Activated CD8-positive, alpha-beta T cell treated with anti-CD3 and anti-CD28 coated beads, Interleukin-2, amount 10 ng/mL, durations not matched to agents 7 days and 5 days (primary cell): Measurements from ENCODE around the gene ZNF37A. TPM values are rescaled to one million over a fixed set of nuclear protein-coding genes. Genes with fewer than 3 reads are reported as not detected.
"Not testable (repeated sequence)": the region's sequence is repeated elsewhere in the genome, so short reads cannot be mapped to it uniquely, and the experiment has no call there.

ENCODE experiments used
- ATAC-seq: fragments of 150-1000 bp; cut with Tn5 transposase; one replicate; pipeline ENCODE4 v1.10.0; 2021; ENCODE audit warnings: moderate library complexity
- CTCF ChIA-PET: fragments of 350-600 bp; sonication (Branson Sonifier 250); formaldehyde crosslinking; loops from one replicate; lab custom pipeline; 2021; ENCODE audit warnings: antibody characterized with exemption; lab: Charles Lee
- POLR2A ChIA-PET: fragments of 350-600 bp; sonication (Branson Sonifier 250); formaldehyde crosslinking; loops from one replicate; lab custom pipeline; 2021; ENCODE audit warnings: antibody characterized with exemption; lab: Charles Lee
- DNase-seq: peaks from one replicate; pipeline ENCODE4 v3.0.0-alpha.2; 2020
- H3K27ac Mint-ChIP-seq: one replicate; pipeline ENCODE4 v1.8.0; 2021; ENCODE audit warnings: mild to moderate bottlenecking, mixed read lengths
- H3K27me3 Mint-ChIP-seq: one replicate; pipeline ENCODE4 v1.8.0; 2021; ENCODE audit warnings: low read depth, mixed read lengths
- H3K36me3 Mint-ChIP-seq: one replicate; pipeline ENCODE4 v1.8.0; 2021; ENCODE audit warnings: low read depth, mixed read lengths
- H3K4me1 Mint-ChIP-seq: one replicate; pipeline ENCODE4 v1.8.0; 2021; ENCODE audit warnings: low read depth, mixed read lengths
- H3K4me3 Mint-ChIP-seq: one replicate; pipeline ENCODE4 v1.8.0; 2021; ENCODE audit warnings: mild to moderate bottlenecking, mixed read lengths
- H3K9me3 Mint-ChIP-seq: one replicate; pipeline ENCODE4 v1.8.0; 2022; ENCODE audit warnings: mixed read lengths; ENCODE audit not compliant: insufficient read depth
- total RNA-seq, 2 experiments: library from RNA; stranded (reverse); gene quantifications; one replicate each; pipeline ENCODE4 v1.2.3, GENCODE V29; 2021

The ZNF37A gene
- 10 to 100 TPM; 17.5 to 17.8 TPM for total RNA-seq

DNA sequence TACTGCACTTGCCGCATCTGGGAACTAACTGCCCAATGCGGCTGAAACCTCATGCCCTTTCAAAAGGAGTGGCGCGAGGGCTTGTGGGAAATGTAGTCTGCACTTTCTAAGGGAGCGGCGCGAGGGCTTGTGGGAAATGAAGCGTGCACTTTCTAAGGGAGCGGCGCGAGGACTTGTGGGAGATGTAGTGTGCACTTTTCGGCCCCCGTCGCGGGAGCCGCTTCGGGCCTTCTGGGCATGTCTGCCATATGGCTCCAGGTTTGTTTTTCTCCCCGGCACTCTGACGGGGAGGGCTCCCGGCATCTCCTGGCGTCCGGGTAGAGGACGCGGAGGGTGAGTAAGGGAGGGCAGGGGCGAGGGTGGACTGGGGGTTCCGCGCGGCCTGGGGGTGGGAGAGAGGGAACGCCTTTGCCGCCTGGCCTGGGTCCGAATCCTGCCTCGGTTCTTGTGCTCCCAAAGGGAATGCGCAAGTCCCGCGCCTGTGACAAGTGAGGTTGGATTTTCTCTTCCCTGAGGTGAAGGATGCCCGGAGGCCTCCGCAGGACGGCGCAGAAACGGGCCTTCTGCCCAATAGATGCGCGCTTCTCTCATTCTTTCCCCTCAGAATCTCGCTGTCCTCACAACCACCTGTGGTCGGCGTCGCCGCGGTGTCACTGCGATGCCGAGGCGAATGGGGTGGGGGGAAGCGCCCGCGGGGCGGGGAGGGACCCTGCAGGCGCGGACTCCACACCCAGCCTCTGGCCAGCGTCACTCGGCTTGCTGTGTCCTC lies at the start of gene ZNF37A:
TSS of gene ZNF37A (plus strand) at position 180 of the 769 bp plus-strand sequence. CDS start 2,281 bp downstream, outside the sequence.
- Mint-ChIP-seq H3K27ac (peak within 1 kb of the TSS; percentile 89), H3K27me3 (no peaks in the 10 kb centered on the region), H3K4me1 (peaks cover 23% of the 10 kb centered on the region), H3K36me3 (peaks cover 48% of the 10 kb centered on the region), H3K9me3 (peaks cover 10% of the 10 kb centered on the region), H3K4me3 (peak within 1 kb of the TSS; percentile 84)
- CTCF ChIA-PET, result interaction anchor here (1.5 kb wide), 1 partner anchor 117 kb away, joined by 6 read pairs; the partner anchor contains the start of gene ZNF25
- POLR2A ChIA-PET, result interaction anchor here (0.8 to 1.5 kb wide), 4 partner anchors 31 to 119 kb away, joined by 3 to 6 read pairs (median 4); no protein-coding TSS in a partner anchor
- DNase-seq (peak; percentile 93), ATAC-seq (peak; percentile 97)

DNA sequence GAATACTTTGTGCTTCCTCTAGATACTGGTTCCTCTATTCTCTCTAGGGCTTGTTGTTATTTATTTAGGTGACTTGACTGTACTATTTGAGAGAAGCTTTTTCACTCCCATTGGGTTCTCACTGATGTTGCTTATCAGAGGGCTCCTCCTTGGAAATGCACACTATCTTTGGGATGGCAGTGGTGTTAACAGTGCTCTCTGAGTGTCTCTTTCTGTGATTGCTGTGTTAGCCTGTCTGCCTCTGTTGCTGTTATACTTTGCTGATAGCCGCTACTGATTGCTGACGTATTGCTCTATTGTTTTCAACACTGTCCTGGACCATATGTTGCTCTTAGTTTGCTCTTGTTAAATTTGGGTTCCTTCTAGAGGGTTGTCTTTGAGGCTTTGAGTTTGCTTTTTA lies 49.0 kb upstream of the ZNF37A start:
- Mint-ChIP-seq H3K9me3 (peaks cover 34% of the 10 kb centered on the region), H3K27ac (no peak overlapping the region), H3K4me3 (no peak overlapping the region), H3K36me3 (peaks cover 71% of the 10 kb centered on the region), H3K4me1 (peaks cover 13% of the 10 kb centered on the region), H3K27me3 (no peaks in the 10 kb centered on the region)
- ChIA-PET POLR2A (interaction anchor here (0.6 kb wide), 1 partner anchor 72 kb away, joined by 3 read pairs; no protein-coding TSS in a partner anchor), CTCF (no interaction called here)
- no peak for ATAC-seq
- DNase-seq, result no peak

DNA sequence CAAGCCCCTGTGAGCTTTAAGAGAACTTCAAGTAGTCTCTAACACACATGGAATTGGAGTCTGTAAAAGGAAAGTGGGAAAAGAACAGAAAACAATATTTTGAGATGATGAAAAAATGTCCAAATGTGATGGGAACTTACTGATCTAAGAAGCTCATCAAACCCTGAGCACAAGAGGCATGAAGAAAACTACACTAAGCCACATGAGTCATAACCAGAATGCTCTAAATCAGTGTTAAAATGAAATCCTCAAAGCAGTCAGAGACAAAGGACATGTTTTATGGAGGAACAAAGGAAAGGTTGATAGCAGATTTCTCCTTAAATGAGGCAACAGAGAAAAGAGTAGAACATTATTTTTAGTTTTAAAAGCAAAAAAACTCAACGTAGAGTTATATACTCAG lies 46.5 kb upstream of the ZNF37A start:
- peaks cover 41% of the 10 kb centered on the region for H3K9me3 Mint-ChIP-seq
- CTCF ChIA-PET, result no interaction called here
- ATAC-seq, result no peak
- H3K4me1 Mint-ChIP-seq, result peaks cover 12% of the 10 kb centered on the region
- H3K4me3 Mint-ChIP-seq, result no peak overlapping the region
- POLR2A ChIA-PET, result no interaction called here
- DNase-seq, result no peak
- no peaks in the 10 kb centered on the region for H3K27me3 Mint-ChIP-seq
- H3K27ac Mint-ChIP-seq, result no peak overlapping the region
- H3K36me3 Mint-ChIP-seq, result peaks cover 68% of the 10 kb centered on the region

DNA sequence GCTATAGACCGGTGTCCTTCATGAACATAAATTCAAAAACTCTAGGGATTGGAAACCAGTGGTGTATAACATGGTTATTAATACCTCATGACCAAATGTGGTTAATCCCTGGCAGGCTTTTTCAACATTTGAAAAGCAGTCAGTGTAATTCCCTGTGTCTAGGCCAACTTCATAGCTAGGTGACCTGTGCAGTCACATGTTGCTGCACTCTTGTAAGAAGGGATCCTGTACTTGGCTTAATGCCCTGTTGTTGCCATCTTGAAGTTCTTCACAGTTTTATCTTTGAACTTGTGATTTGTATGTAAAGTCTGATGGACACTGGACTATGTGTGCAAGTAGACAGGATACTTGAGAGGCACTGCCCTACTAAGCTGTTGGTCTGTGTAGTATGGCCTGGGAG lies 43.9 kb upstream of the ZNF37A start:
- POLR2A ChIA-PET, result no interaction called here
- peaks cover 71% of the 10 kb centered on the region for H3K36me3 Mint-ChIP-seq
- H3K27ac Mint-ChIP-seq, result no peak overlapping the region
- no peaks in the 10 kb centered on the region for H3K27me3 Mint-ChIP-seq
- DNase-seq (no peak), ATAC-seq (no peak)
- CTCF ChIA-PET, result no interaction called here
- H3K4me3 Mint-ChIP-seq, result no peak overlapping the region
- H3K9me3 Mint-ChIP-seq, result peaks cover 55% of the 10 kb centered on the region
- peaks cover 2% of the 10 kb centered on the region for H3K4me1 Mint-ChIP-seq

DNA sequence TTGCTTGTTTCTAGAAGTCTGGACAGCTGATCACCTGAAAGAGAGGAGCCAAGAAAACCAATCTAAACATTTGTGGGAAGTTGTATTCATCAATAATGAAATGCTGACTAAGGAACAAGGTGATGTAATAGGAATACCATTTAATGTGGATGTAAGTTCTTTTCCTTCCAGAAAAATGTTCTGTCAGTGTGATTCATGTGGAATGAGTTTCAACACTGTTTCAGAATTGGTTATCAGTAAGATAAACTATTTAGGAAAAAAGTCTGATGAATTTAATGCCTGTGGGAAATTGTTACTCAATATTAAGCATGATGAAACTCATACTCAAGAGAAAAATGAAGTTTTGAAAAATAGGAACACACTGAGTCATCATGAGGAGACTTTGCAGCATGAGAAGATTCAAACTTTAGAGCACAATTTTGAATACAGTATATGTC lies 39.8 kb upstream of the ZNF37A start:
- DNase-seq, result no peak
- Mint-ChIP-seq H3K27me3 (no peaks in the 10 kb centered on the region), H3K9me3 (peaks cover 69% of the 10 kb centered on the region), H3K27ac (no peak overlapping the region), H3K36me3 (peaks cover 84% of the 10 kb centered on the region), H3K4me3 (no peak overlapping the region), H3K4me1 (no peaks in the 10 kb centered on the region)
- ChIA-PET CTCF (no interaction called here), POLR2A (no interaction called here)
- no peak for ATAC-seq

DNA sequence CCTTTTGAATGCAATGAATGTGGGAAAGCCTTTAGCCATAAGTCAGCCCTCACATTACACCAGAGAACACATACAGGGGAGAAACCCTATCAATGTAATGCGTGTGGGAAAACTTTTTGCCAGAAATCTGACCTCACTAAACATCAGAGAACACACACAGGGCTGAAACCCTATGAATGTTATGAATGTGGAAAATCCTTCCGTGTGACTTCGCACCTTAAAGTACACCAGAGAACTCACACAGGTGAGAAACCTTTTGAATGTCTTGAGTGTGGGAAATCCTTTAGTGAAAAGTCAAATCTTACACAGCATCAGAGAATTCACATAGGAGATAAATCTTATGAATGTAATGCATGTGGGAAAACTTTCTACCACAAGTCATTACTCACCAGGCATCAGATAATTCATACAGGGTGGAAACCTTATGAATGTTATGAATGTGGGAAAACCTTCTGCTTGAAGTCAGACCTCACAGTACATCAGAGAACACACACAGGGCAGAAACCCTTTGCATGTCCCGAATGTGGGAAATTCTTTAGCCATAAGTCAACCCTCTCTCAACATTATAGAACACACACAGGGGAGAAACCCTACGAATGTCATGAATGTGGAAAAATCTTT lies 38.8 kb upstream of the ZNF37A start:
- DNase-seq, POLR2A ChIA-PET, H3K27me3 Mint-ChIP-seq: not testable (repeated sequence)

DNA sequence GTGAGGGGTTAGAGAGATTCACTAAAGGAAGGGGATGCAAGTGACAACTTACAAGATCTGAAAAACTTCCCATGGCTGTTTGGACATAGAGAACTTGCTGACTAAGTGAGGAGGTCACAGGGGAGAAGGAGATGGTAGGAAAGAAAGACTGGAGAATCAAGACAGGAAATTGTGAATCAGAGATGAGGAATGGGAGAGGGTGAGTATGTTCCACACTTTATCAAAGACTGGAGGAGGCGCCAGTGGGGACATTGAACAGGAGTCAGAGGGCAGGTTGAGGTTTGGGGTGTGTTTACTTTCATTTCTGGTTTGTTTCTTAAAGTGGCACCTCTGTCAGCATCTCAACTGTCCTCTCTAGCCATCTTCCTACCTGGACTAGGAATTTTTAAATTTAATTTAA lies 24.5 kb upstream of the ZNF37A start:
- H3K4me1 Mint-ChIP-seq, POLR2A ChIA-PET, H3K9me3 Mint-ChIP-seq, DNase-seq, H3K27me3 Mint-ChIP-seq, H3K27ac Mint-ChIP-seq, ATAC-seq, CTCF ChIA-PET, H3K36me3 Mint-ChIP-seq, H3K4me3 Mint-ChIP-seq: not testable (repeated sequence)

More for the DNA sequence above, 38.8 kb upstream of the ZNF37A start:
- CTCF ChIA-PET, H3K4me1 Mint-ChIP-seq, H3K4me3 Mint-ChIP-seq, H3K27ac Mint-ChIP-seq, ATAC-seq: not testable (repeated sequence)
- Mint-ChIP-seq H3K36me3 (peaks cover 83% of the 10 kb centered on the region), H3K9me3 (peaks cover 71% of the 10 kb centered on the region)

DNA sequence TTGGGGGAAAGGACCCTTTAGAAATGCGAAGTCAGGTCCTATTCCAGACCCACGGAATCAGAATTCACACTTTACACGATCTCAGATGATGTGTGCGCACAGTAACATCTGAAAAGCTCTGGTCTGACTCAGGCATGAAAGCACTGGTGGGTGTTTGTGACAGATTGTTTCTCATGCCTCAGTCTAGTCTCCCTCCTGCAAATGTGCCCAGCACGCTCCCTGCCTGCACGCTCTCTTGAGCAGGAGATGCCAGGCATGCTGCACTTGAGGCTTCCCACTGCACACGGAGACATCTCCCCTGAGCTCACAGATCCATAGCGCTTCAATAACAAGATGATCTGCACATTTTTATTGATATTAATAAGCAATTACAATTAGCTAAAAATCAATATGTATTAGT lies 23.6 kb upstream of the ZNF37A start:
- Mint-ChIP-seq H3K9me3 (peaks cover 8% of the 10 kb centered on the region), H3K4me3 (no peak overlapping the region), H3K36me3 (no peaks in the 10 kb centered on the region), H3K4me1 (peaks cover 5% of the 10 kb centered on the region), H3K27me3 (no peaks in the 10 kb centered on the region), H3K27ac (no peak overlapping the region)
- no peak for DNase-seq
- ChIA-PET POLR2A (no interaction called here), CTCF (no interaction called here)
- ATAC-seq, result no peak

DNA sequence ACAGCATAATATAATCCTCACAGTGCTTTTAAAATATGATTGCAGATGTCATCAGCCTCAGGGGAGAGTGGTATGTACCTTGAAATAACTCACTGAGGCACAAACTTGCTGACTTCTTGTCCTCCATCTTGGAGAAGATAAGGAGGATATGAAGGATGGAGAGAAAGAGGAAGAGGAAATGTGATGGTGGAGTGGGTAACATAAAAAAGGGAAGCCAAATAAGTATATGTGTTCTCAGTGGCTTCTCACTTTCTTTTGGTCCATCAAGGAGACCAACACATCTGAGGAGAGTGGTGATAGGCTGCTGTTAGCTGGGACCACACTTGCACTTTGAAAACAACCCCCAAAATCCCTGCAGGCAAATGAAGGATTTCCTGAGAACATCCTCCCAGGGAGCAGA lies 21.6 kb upstream of the ZNF37A start:
- DNase-seq (no peak), ATAC-seq (no peak)
- POLR2A ChIA-PET, result no interaction called here
- no peaks in the 10 kb centered on the region for H3K27me3 Mint-ChIP-seq
- H3K4me1 Mint-ChIP-seq, result peaks cover 5% of the 10 kb centered on the region
- H3K9me3 Mint-ChIP-seq, result peaks cover 15% of the 10 kb centered on the region
- no peak overlapping the region for H3K4me3 Mint-ChIP-seq
- CTCF ChIA-PET, result no interaction called here
- no peaks in the 10 kb centered on the region for H3K36me3 Mint-ChIP-seq
- H3K27ac Mint-ChIP-seq, result no peak overlapping the region

DNA sequence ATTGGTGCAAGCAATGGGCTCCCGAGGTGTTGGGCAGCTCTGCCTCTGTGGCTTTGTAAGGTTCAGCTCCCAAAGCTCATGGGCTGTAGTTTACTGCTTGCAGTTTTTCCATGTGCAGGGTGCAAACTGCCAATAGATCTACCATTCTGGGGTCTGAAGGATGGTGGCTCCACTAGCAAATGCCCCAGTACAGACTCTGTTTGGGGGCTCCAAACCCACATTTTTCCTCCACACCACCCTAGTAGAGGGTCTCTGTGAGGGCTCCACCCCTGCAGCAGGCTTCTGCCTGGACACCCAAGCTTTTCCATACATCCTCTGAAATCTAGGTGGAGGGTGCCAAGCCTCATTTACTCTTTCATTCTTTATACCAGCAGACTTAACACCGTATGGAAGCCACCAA lies 17.4 kb upstream of the ZNF37A start:
- no peak for ATAC-seq
- H3K27ac Mint-ChIP-seq, result no peak overlapping the region
- H3K36me3 Mint-ChIP-seq, result no peaks in the 10 kb centered on the region
- ChIA-PET CTCF (no interaction called here), POLR2A (no interaction called here)
- H3K4me1 Mint-ChIP-seq, result no peaks in the 10 kb centered on the region
- H3K27me3 Mint-ChIP-seq, result no peaks in the 10 kb centered on the region
- peaks cover 20% of the 10 kb centered on the region for H3K9me3 Mint-ChIP-seq
- DNase-seq, result no peak
- no peak overlapping the region for H3K4me3 Mint-ChIP-seq

DNA sequence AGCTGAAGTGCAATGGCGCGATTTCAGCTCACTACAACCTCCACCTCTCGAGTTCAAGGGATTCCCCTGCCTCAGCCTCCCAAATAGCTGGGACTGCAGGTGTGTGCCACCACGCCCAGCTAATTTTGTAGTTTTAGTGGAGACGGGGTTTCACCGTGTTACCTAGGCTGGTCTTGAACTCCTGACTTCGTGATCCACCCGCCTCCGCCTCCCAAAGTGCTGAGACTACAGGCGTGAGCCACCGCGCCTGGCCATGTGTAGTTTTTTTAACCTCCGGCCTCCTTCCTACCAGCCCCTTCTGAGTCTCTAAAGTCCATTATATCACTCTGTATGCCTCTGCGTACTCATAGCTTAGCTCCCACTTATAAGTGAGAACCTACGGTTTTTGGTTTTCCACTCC lies 819 bp upstream of the ZNF37A start:
- Mint-ChIP-seq H3K36me3 (peaks cover 38% of the 10 kb centered on the region), H3K27ac (peak overlapping the region; percentile 89), H3K4me1 (peaks cover 23% of the 10 kb centered on the region), H3K4me3 (peak overlapping the region; percentile 84)
- CTCF ChIA-PET, result interaction anchor here (1.5 kb wide), 1 partner anchor 116 kb away, joined by 6 read pairs; the partner anchor contains the start of gene ZNF25
- ATAC-seq, DNase-seq, H3K9me3 Mint-ChIP-seq, H3K27me3 Mint-ChIP-seq: not testable (repeated sequence)
- POLR2A ChIA-PET, result interaction anchor here (0.8 to 1.5 kb wide), 2 partner anchors 30 to 118 kb away, joined by 3 to 6 read pairs; no protein-coding TSS in a partner anchor

DNA sequence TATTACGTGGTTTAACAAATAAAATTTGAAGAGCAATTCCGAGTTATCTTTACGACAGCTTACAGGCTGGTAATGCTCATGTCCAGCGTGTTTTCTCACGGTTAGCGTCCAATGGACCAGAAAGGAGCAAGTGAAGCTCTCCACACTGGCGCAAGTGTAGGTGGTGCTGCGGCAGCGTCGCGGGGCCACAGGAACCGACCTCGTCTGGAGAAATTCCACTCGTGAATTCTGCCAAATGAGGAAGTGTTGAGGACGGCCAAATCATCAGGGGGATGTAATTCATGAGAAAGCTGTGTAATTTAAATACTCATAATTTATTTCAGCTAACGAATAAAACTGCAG lies 350 bp upstream of the ZNF37A start:
- POLR2A ChIA-PET, result interaction anchor here (0.8 to 1.5 kb wide), 2 partner anchors 30 to 119 kb away, joined by 3 to 6 read pairs; no protein-coding TSS in a partner anchor
- Mint-ChIP-seq H3K27ac (peak overlapping the region; percentile 89), H3K27me3 (no peaks in the 10 kb centered on the region), H3K4me3 (peak overlapping the region; percentile 84), H3K4me1 (peaks cover 23% of the 10 kb centered on the region), H3K36me3 (peaks cover 42% of the 10 kb centered on the region), H3K9me3 (peaks cover 10% of the 10 kb centered on the region)
- ATAC-seq (peak; percentile 33), DNase-seq (no peak)
- CTCF ChIA-PET, result interaction anchor here (1.5 kb wide), 1 partner anchor 117 kb away, joined by 6 read pairs; the partner anchor contains the start of gene ZNF25
